ENCODE data around the gene EXOC1.

- TF ChIP-seq CTCF (IDR thresholded peaks at IDR 0.05) (no peak), POLR2A (IDR thresholded peaks at IDR 0.05) (no peak)
Observed at GRCh38 chr4:55830048-55830447, 23.4 kb upstream of the EXOC1 start.
